Suppressor macrophage treated with lipopolysaccharide for 1 hour (primary cell): ENCODE data around the gene CDAN1.
"Not testable (repeated sequence)": the region's sequence is repeated elsewhere in the genome, so short reads cannot be mapped to it uniquely, and the experiment has no call there.

Source experiments
- DNase-seq, 3 donors: peaks; one replicate each; pipeline ENCODE4 v3.0.0-alpha.2; 2020 to 2022

CDAN1 gene

GRCh38 chr15:42736793-42737528, at the start of gene CDAN1:
CDAN1 (minus strand) TSS chr15:42737128; CDS start chr15:42737102, 26 bp downstream.
- peak; percentile 89 to 98 (median 96) for DNase-seq

- no peak for DNase-seq
Observed at GRCh38 chr15:42785569-42785968, 48.6 kb upstream of the CDAN1 start.

GRCh38 chr15:42784705-42785104, 47.8 kb upstream of the CDAN1 start:
- no peak for DNase-seq

GRCh38 chr15:42782716-42783115, 45.8 kb upstream of the CDAN1 start:
- no peak for DNase-seq

- no peak for DNase-seq
Observed at GRCh38 chr15:42775416-42775815, 38.5 kb upstream of the CDAN1 start.

DNA sequence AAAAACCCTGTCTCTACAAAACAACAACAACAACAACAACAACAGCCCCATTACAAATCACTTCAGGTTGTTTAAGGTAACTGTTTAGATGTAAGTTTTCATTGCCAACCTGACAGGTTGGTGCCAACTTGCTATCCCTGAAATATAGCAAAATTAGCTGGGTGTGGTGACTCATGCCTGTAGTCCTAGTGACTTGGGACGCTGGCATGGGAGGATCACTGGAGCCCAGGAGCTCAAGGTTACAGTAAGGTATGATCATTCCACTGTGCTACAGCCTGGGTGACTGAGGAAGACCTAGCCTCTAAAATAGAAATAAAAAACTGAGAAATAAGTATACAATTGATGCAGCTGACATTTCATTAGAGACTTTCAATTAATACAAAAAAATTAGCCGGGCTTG, 36.0 kb upstream of the CDAN1 start:
- DNase-seq = no peak

DNA sequence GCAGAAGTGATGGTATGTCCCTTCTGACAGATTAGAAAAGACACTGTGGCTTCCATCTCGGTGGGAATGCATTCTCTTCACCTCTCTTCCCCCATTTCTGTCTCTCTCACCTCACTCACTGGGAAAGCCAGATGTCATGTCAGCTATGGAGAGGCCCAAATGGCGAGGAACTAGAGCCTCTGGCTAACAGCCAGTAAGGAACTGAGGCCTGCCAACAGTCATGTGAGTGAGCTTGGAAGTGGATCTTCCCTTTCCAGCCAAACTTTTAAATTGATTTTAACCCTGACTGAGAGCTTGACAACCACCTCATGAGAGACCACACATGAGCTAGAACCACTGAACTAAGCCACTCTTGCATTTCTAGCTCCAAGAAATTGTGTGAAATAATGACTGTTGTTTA, 35.2 kb upstream of the CDAN1 start:
- no peak for DNase-seq

- not testable (repeated sequence) for DNase-seq
Observed at GRCh38 chr15:42766109-42766508, 29.2 kb upstream of the CDAN1 start.

DNA sequence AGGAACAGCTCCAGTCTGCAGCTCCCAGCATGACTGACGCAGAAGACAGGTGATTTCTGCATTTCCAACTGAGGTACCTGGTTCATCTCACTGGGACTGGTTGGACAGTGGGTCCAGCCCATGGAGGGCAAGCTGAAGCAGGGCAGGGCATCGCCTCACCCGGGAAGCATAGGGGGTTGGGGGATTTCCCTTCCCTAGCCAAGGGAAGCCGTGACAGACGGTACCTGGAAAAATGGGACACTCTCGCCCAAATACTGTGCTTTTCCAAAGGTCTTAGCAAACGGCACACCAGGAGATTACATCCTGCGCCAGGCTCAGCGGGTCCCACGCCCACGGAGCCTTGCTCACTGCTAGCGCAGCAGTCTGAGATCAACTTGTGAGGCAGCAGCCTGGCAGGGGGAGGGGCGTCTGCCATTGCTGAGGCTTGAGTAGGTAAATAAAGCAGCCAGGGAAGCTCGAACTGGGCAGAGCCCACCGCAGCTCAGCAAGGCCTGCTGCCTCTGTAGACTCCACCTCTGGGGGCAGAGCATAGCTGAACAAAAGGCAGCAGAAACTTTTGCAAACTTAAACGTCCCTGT, 27.3 kb upstream of the CDAN1 start:
- not testable (repeated sequence) for DNase-seq

DNA sequence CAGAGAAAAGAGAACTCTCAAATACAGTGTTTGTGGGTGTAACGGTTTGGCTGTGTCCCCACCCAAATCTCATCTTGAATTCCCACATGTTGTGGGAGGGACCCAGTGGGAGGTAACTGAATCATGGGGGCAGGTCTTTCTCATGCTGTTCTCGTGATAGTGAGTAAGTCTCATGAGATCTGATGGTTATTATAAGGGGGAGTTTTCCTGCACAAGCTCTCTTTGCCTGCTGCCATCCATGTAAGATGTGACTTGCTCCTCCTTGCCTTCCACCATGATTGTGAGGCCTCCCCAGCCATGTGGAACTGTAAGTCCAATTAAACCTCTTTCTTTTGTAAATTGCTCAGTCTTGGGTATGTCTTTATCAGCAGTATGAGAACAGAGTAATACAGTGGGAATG, 24.9 kb upstream of the CDAN1 start:
- DNase-seq = not testable (repeated sequence)

DNA sequence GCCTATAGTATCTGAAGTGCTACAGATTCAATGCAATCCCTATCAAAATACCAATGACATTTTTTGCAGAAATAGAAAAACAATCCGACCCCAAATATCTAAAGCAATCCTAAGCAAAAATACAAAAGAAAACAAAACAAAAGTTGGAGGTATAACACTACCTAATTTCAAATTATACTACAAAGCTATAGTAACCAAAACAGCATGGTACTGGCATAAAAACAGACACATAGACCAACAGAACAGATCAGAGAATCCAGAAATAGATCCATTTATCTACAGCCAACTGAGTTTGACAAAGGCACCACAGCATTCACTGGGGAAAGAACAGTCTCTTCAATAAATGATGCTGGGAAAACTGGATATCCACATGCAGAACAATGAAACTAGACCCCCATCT, 23.8 kb upstream of the CDAN1 start:
- DNase-seq = no peak

DNA sequence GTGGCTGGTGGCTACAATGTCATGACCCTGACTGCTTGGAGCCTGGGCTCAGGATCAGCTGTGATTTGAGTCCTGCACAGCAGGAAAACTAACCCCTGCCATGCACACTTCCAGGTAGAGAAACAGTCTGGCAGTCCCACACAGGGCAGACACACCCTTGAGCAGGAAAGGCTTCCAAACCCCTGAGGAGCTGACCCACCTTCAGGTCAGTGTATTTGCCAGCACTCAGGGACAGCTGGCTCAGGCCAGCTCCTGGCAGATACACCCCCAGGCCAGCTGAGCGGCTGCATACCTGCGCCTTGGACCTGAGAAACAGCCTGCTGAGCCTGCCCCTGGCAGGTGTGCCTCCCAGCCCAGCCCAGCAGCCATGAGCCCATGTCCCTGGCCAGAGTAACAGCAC, 22.2 kb upstream of the CDAN1 start:
- no peak for DNase-seq

DNA sequence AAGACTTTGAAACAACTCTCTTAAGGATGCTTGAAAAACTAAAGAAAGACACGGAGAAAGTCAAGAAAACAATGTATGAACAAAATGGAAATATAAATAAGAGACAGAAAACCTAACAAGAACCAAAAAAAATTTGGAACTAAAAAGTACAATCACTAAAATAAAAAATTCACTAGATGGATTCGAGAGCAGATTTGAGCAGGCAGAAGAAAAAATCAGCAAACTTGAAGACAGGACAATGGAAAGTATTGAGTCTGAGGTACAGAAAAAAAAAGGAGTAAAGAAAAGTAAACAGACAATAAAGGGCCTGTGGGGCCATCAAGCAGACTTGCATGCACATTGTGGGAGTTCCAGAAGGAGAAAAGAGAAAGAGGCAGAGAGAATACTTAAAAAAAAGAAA, 13.4 kb upstream of the CDAN1 start:
- no peak for DNase-seq

DNA sequence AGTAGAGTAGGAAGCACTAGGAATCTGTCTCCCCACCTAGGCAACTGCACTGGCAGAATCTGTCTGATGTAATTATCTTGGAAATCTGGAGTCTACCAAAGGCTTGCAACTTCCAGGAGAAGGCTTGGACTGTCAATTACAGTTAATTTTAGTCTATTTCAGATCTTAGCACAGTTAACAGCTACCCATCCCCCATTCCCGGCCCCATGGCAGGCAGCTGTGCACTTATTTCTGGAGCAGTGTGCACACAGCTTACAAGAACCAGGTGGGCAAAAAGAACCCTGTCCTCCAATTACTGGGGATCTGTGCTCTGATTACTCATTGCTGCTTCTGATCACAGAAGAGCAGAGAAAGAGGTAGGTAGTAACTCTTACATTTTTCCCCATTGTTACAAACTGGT, 12.3 kb upstream of the CDAN1 start:
- DNase-seq = no peak

GRCh38 chr15:42744195-42744594, 7.3 kb upstream of the CDAN1 start:
- no peak for DNase-seq

GRCh38 chr15:42742149-42742548, 5.2 kb upstream of the CDAN1 start:
- no peak for DNase-seq

- no peak for DNase-seq
Observed at GRCh38 chr15:42741710-42742109, 4.8 kb upstream of the CDAN1 start.

DNA sequence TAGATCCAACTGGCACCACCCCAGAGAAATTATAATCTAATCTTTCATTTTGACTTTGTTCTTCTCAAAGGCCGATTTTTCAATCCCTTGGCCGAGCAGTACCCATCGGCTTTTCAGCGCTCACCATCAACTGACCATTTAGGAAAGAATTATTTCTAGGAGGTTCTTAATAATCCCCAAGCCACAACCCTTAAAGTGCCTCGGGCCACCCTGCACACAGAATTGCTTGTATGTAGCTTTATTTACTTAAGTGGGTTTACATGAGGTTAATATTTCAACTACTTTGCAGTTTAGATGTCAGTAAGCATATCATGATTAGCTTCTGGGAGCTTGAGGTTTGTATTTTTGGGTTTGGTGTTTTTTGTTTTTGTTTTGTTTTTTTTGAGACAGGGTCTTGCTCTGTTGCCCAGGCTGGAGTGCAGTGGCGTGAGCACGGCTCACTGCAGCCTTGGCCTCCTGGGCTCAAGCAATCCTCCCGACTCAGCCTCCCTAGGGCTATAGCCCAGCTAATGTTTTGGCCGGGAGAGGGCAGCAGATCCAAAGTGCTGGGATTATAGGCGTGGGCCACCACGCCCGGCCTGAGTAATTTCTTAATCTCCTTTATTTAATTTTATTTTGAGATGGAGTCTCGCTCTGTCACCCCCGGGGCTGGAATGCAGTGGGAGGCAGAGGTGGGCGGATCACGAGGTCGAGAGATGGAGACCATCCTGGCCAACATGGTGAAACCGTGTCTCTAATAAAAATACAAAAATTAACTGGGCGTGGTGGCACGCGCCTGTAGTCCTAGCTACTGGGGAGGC, 801 bp upstream of the CDAN1 start:
- no peak for DNase-seq

- DNase-seq = peak; percentile 21 to 67 (median 32)
Observed at GRCh38 chr15:42736178-42736792, 643 bp downstream of the CDAN1 start.

DNA sequence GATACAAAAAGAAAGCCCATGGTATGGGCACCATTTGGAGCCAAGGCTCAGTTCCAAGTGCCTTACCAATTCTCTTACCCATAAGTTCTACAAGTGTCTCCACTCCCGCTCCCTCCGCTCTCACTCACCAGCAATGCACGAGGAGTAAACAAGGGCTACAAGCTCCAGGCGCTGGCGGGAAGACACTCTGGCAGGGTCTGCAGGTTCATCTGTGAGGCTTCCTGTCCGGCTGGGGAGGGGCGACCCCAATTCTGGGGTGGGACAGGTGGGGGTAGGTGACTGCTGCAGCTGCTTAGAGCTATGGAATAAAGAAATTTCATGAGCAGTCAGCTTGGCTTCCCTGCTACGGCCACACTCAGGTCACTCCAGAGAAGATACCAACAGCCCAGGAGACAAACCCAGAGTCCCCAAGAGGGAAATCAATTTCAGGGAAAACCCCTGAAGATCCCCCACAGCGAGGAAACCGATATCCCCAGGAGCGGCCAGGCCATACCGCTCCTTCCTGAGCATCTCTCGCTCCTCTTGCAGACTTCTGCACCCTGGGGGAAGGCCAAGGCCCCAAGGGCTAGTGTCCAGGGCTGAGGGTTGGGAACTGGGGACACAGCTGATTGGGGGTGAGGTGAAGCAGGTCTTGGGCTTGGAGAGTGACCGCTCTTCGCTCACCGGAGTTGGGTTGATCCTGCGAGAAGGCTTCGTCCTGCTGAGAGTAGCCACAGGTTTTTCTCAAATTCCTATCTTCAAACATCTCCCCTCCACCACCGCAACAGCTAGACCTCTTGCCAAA, 1.4 kb downstream of the CDAN1 start:
- DNase-seq = no peak

DNA sequence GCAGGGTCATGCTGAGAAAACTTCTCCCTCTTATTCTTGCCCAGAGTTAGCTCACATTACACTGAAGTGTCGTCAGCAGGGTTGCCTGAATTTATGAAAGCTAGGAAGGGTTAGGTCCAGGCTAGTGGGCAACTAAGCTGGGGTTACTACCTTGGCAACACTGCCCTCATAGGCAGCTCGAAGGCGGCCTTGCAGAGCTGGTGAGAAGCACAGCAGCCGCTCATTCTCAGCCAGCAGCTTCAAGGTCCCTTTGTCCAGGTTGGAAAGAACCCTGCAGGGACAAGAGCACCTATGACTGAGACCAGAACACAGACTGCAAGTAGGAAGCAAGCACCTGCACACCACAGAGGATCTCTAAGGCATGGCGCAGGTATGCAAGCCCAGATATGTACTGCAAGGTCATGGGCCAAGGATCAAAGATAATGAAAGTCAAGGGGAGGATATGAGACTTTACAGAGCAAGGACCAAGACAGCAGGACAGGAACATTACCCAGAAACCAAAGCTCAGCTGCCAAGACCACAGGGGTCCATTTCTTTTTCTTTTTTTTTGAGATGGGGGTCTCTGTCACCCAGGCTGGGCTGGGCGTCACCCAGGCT, 2.8 kb downstream of the CDAN1 start:
- DNase-seq = no peak

DNA sequence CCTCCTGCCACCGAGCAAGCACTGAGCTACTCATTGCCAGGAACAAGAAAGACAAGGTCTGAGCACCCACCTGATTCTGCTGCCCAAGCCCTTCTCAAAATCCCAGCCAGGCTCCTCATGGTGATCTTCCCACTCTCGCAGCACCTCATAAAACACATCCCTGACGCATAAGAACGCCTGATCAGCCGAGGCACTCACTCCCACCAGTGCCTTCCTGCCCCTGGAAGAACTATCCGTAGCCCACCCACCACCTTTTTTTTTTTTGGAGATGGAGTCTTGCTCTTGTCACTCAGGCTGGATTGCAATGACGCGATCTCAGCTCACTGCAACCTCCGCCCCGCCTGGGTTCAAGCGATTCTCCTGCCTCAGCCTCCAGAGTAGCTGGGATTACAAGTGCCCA, 3.9 kb downstream of the CDAN1 start:
- DNase-seq = no peak
